K562 (cell line): ENCODE results near the gene MPZL1. TPM values are rescaled to one million over a fixed set of nuclear protein-coding genes. Genes with fewer than 3 reads are reported as not detected.

Experiments
- BRCA1 ChIP-seq, 2 experiments: fragments of 450-650 bp in 1 of 2; sonication (generic) in 1 of 2; formaldehyde crosslinking in 1 of 2; IDR thresholded peaks; 2 replicates each; pipeline versions ENCODE4 v1.5.0 to v1.6.1; 2017 to 2020; ENCODE audit warnings: mild to moderate bottlenecking in 1 of 2, missing genetic modification reagents in 1 of 2
- BRD4 ChIP-seq: fragments of 200-600 bp; sonication (generic); IDR thresholded peaks from 2 replicates; pipeline ENCODE4 v1.6.1; 2017; ENCODE audit warnings: inconsistent platforms
- ESRRA ChIP-seq: fragments of 450-650 bp; IDR thresholded peaks from 2 replicates; pipeline ENCODE4 v1.6.1; 2014; ENCODE audit warnings: low read depth, mild to moderate bottlenecking, moderate library complexity, borderline replicate concordance
- HLTF ChIP-seq: fragments of 450-650 bp; IDR thresholded peaks from 2 replicates; pipeline ENCODE4 v1.6.1; 2016
- MED1 ChIP-seq: sonication (generic); formaldehyde crosslinking; IDR thresholded peaks from 2 replicates; pipeline ENCODE4 v1.8.1; 2023; ENCODE audit warnings: missing genetic modification reagents, borderline replicate concordance
- MYNN ChIP-seq, 2 experiments: sonication (generic); formaldehyde crosslinking in 1 of 2; IDR thresholded peaks; 2 replicates each; pipeline versions ENCODE4 v1.5.0 to v1.6.1; 2016 to 2020; ENCODE audit warnings: antibody characterized with exemption in 1 of 2, missing genetic modification reagents in 1 of 2
- PCBP1 ChIP-seq: fragments of 200-400 bp; formaldehyde crosslinking; IDR thresholded peaks from 2 replicates; pipeline ENCODE4 v1.6.1; 2018; ENCODE audit warnings: mild to moderate bottlenecking, low read depth, low read length; ENCODE audit not compliant: poor library complexity, severe bottlenecking
- RNF2 ChIP-seq: sonication (generic); IDR thresholded peaks from 2 replicates; pipeline ENCODE4 v1.6.1; 2016
- SOX6 ChIP-seq: fragments of 450-650 bp; IDR thresholded peaks from 2 replicates; pipeline ENCODE4 v1.6.1; 2014; ENCODE audit warnings: mild to moderate bottlenecking
- SRSF9 ChIP-seq: fragments of 200-400 bp; formaldehyde crosslinking; IDR thresholded peaks from 2 replicates; pipeline ENCODE4 v1.6.1; 2017; ENCODE audit warnings: low read depth, low read length, borderline replicate concordance
- TFAM ChIP-seq: fragments of 250-450 bp; sonication (Bioruptor Pico); conservative IDR thresholded peaks from 2 replicates; pipeline ENCODE4 v1.5.0; 2021; ENCODE audit warnings: mild to moderate bottlenecking, moderate library complexity
- ZNF239 ChIP-seq: fragments of 250-450 bp; sonication (Bioruptor Pico); IDR thresholded peaks from 2 replicates; pipeline ENCODE4 v1.4.0; 2020; ENCODE audit warnings: mild to moderate bottlenecking
- ZNF561 ChIP-seq: fragments of 450-650 bp; formaldehyde crosslinking; conservative IDR thresholded peaks from 2 replicates; pipeline ENCODE4 v1.4.0; 2020; ENCODE audit warnings: mild to moderate bottlenecking, moderate library complexity
- ZNF707 ChIP-seq: fragments of 250-450 bp; sonication (Bioruptor Pico); conservative IDR thresholded peaks from 2 replicates; pipeline ENCODE4 v1.8.0; 2022; ENCODE audit warnings: inconsistent platforms, mild to moderate bottlenecking, moderate library complexity
- polyA plus RNA-seq, 8 experiments: library from polyadenylated mRNA; depleted of rRNA in 4 of 8; stranded (reverse) in 5 of 8; unstranded in 3 of 8; fragments of >200 nt; fragmentation: Nextera tagmentation in 2 of 8; fragmentation: Illumina TruSeq in 1 of 8; extraction: Ambion mirVana in 2 of 8; extraction: Trizol in 1 of 8; gene quantifications; 2 replicates each; pipeline versions ENCODE4 v1.2.1 to v1.2.3, GENCODE V29; 2011 to 2014; ENCODE audit warnings: inconsistent platforms in 1 of 8, missing spikeins in 1 of 8
- total RNA-seq, 7 experiments: library from RNA; depleted of rRNA in 6 of 7; stranded (reverse); fragments of >200 nt in 6 of 7; fragmentation: Illumina TruSeq in 2 of 7; extraction: Trizol in 2 of 7; gene quantifications; 2 replicates each; pipeline versions ENCODE4 v1.2.1 to v1.2.3, GENCODE V29; 2011 to 2021; ENCODE audit warnings: low replicate concordance in 1 of 7
- TF ChIP-seq, protein P1 (sequence below): fragments of 250-450 bp; sonication (Bioruptor Pico); IDR thresholded peaks from 2 replicates; pipeline ENCODE4 v1.4.0; 2020
- TF ChIP-seq, protein P2 (sequence below): fragments of 450-650 bp; formaldehyde crosslinking; IDR thresholded peaks from 2 replicates; pipeline ENCODE4 v1.4.0; 2020; ENCODE audit warnings: mild to moderate bottlenecking, moderate library complexity
- TF ChIP-seq, protein P3 (sequence below): fragments of 450-650 bp; conservative IDR thresholded peaks from 2 replicates; pipeline ENCODE4 v1.6.1; 2016; ENCODE audit warnings: missing genetic modification characterization, low read depth, mild to moderate bottlenecking, control low read depth, missing compliant biosample characterization
- TF ChIP-seq, protein P4 (sequence below): fragments of 250-450 bp; sonication (Bioruptor Pico); IDR thresholded peaks from 2 replicates; pipeline ENCODE4 v1.5.0; 2021

Gene MPZL1
- total and polyA plus RNA-seq, 9 of the 15 experiments (the other 6 are each of a cell fraction or from before 2014, with no cell fraction given) = 14.5 to 153 (median 66.5) TPM

DNA sequence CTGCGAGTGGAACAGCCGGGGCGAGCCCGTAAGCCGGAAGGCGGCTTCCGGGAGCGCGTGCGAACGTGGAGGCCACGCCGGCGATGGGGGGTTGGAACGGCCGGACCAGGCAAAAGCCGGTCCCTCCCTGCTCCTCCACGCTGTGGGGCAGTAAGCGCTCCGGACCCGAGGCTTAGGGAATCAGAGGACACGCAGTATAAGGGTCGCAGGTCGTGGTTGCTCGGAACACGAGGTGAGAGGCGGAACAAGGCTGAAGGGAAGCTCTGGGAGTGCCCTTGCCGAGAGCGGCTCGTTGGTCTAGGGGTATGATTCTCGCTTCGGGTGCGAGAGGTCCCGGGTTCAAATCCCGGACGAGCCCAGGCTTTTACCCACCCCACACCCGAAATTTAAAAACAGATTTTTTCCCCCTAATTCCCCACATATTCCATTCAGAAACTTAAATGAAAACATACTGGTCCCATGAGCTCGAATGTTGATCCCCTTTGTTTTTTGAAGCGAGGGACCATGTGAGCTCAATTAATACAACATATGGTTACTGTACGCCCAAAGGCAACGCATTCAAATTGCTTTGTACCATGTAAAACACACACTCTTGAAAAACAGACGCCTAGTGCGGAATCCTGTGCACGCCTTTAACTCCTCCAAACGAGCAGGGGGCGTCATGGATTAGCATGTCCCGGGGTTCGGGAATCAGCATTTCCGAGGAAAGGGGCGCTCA, 7.2 kb upstream of the MPZL1 start (continued):
- TF ChIP-seq, protein P1, sequence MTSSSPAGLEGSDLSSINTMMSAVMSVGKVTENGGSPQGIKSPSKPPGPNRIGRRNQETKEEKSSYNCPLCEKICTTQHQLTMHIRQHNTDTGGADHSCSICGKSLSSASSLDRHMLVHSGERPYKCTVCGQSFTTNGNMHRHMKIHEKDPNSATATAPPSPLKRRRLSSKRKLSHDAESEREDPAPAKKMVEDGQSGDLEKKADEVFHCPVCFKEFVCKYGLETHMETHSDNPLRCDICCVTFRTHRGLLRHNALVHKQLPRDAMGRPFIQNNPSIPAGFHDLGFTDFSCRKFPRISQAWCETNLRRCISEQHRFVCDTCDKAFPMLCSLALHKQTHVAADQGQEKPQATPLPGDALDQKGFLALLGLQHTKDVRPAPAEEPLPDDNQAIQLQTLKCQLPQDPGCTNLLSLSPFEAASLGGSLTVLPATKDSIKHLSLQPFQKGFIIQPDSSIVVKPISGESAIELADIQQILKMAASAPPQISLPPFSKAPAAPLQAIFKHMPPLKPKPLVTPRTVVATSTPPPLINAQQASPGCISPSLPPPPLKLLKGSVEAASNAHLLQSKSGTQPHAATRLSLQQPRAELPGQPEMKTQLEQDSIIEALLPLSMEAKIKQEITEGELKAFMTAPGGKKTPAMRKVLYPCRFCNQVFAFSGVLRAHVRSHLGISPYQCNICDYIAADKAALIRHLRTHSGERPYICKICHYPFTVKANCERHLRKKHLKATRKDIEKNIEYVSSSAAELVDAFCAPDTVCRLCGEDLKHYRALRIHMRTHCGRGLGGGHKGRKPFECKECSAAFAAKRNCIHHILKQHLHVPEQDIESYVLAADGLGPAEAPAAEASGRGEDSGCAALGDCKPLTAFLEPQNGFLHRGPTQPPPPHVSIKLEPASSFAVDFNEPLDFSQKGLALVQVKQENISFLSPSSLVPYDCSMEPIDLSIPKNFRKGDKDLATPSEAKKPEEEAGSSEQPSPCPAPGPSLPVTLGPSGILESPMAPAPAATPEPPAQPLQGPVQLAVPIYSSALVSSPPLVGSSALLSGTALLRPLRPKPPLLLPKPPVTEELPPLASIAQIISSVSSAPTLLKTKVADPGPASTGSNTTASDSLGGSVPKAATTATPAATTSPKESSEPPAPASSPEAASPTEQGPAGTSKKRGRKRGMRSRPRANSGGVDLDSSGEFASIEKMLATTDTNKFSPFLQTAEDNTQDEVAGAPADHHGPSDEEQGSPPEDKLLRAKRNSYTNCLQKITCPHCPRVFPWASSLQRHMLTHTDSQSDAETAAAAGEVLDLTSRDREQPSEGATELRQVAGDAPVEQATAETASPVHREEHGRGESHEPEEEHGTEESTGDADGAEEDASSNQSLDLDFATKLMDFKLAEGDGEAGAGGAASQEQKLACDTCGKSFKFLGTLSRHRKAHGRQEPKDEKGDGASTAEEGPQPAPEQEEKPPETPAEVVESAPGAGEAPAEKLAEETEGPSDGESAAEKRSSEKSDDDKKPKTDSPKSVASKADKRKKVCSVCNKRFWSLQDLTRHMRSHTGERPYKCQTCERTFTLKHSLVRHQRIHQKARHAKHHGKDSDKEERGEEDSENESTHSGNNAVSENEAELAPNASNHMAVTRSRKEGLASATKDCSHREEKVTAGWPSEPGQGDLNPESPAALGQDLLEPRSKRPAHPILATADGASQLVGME = peak; percentile 78; the same call in 1 of the 2 replicates
- TF ChIP-seq, protein P2, sequence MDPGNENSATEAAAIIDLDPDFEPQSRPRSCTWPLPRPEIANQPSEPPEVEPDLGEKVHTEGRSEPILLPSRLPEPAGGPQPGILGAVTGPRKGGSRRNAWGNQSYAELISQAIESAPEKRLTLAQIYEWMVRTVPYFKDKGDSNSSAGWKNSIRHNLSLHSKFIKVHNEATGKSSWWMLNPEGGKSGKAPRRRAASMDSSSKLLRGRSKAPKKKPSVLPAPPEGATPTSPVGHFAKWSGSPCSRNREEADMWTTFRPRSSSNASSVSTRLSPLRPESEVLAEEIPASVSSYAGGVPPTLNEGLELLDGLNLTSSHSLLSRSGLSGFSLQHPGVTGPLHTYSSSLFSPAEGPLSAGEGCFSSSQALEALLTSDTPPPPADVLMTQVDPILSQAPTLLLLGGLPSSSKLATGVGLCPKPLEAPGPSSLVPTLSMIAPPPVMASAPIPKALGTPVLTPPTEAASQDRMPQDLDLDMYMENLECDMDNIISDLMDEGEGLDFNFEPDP = peak; percentile 86; the same call in 1 of the 2 replicates
- TF ChIP-seq SRSF9 = no peak
- no peak for TF ChIP-seq ZNF707 (CRISPR knock-in tag)
- peak; percentile 83 for TF ChIP-seq ZNF561 (CRISPR knock-in tag)
- TF ChIP-seq, protein P3, sequence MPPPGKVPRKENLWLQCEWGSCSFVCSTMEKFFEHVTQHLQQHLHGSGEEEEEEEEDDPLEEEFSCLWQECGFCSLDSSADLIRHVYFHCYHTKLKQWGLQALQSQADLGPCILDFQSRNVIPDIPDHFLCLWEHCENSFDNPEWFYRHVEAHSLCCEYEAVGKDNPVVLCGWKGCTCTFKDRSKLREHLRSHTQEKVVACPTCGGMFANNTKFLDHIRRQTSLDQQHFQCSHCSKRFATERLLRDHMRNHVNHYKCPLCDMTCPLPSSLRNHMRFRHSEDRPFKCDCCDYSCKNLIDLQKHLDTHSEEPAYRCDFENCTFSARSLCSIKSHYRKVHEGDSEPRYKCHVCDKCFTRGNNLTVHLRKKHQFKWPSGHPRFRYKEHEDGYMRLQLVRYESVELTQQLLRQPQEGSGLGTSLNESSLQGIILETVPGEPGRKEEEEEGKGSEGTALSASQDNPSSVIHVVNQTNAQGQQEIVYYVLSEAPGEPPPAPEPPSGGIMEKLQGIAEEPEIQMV = no peak
- no peak for TF ChIP-seq PCBP1
- no peak for TF ChIP-seq TFAM (CRISPR knock-in tag)
- TF ChIP-seq, protein P4, sequence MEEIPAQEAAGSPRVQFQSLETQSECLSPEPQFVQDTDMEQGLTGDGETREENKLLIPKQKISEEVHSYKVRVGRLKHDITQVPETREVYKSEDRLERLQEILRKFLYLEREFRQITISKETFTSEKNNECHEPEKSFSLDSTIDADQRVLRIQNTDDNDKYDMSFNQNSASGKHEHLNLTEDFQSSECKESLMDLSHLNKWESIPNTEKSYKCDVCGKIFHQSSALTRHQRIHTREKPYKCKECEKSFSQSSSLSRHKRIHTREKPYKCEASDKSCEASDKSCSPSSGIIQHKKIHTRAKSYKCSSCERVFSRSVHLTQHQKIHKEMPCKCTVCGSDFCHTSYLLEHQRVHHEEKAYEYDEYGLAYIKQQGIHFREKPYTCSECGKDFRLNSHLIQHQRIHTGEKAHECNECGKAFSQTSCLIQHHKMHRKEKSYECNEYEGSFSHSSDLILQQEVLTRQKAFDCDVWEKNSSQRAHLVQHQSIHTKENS (CRISPR knock-in tag) = no peak
- peak; percentile 97 for TF ChIP-seq HLTF
- TF ChIP-seq MED1 (CRISPR knock-in tag) = no peak
- TF ChIP-seq BRCA1 (IDR thresholded peaks at IDR 0.05) = no peak
- no peak for TF ChIP-seq BRCA1 (CRISPR knock-in tag; IDR thresholded peaks at IDR 0.05)
- peak; percentile 67; the same call in 1 of the 2 replicates for TF ChIP-seq SOX6
- TF ChIP-seq ZNF239 (CRISPR knock-in tag) = 0 out of 2 replicates have a peak, but pooled peaks have one; percentile 32
- peak; percentile 96 for TF ChIP-seq BRD4
- peak; percentile 95 for TF ChIP-seq RNF2
- peak; percentile 56 for TF ChIP-seq MYNN (IDR thresholded peaks at IDR 0.05)
- TF ChIP-seq MYNN (CRISPR knock-in tag; IDR thresholded peaks at IDR 0.05) = no peak
- TF ChIP-seq ESRRA = peak; percentile 85
